ENCODE data around the gene MILR1. TPM values are rescaled to one million over a fixed set of nuclear protein-coding genes. Genes with fewer than 3 reads are reported as not detected.

The MILR1 gene, protein sequence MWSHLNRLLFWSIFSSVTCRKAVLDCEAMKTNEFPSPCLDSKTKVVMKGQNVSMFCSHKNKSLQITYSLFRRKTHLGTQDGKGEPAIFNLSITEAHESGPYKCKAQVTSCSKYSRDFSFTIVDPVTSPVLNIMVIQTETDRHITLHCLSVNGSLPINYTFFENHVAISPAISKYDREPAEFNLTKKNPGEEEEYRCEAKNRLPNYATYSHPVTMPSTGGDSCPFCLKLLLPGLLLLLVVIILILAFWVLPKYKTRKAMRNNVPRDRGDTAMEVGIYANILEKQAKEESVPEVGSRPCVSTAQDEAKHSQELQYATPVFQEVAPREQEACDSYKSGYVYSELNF
- under 1 TPM in 1 of 2 experiments, not detected in 1; 0.27 TPM for total RNA-seq

DNA sequence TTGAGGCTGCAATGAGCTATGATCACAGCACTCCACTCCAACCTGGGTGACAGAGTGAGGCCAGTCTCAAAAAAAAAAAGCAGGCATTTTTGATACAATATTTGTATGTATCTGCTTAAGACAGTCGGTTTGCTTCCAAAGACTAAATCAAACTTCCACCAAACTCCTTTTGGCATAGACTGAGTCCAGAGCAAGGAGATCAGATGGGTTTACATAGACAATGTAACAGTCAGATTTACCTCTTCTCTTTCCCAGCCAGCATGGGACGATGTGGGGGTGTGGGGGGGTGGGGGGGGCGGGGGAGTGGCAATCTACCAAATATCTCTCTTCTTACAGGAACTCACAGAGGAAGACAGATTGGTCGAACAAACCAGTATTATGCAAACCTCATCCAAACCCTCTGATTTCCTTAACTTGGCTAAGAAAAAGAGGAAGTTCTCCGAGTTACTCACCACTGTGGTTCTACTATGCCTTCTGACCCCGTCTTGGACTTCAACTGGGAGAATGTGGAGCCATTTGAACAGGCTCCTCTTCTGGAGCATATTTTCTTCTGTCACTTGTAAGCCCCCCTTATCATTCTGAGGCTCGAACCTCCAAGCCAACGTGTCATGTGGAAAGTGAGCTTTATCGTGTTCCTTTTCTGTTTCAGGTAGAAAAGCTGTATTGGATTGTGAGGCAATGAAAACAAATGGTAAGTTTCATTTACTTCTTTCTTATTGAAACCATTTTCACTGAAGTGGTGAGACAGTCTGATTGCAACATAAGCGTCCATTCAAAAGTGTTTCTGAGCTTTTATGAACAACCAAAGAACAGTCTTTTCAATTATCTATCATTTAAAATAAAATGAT is at the start of gene MILR1:
TSS of gene MILR1 (plus strand) at position 451 of the 848 bp plus-strand sequence. CDS start at position 505, 54 bp downstream.
- H3K27me3 Mint-ChIP-seq, result no peaks in the 10 kb centered on the region
- no peaks in the 10 kb centered on the region for H3K9me3 Mint-ChIP-seq
- POLR2A ChIA-PET, result no interaction called here
- H3K27ac Mint-ChIP-seq, result peak within 1 kb of the TSS; percentile 17
- peaks cover 22% of the 10 kb centered on the region for H3K4me1 Mint-ChIP-seq
- CTCF ChIA-PET, result interaction anchor here (0.5 to 1.8 kb wide), 7 partner anchors 7 to 1101 kb away, joined by 3 to 7 read pairs (median 4); no protein-coding TSS in a partner anchor
- no peak within 1 kb of the TSS for H3K4me3 Mint-ChIP-seq
- H3K36me3 Mint-ChIP-seq (ENCODE audit: low read depth), result no peaks in the 10 kb centered on the region
- DNase-seq, result no peak

DNA sequence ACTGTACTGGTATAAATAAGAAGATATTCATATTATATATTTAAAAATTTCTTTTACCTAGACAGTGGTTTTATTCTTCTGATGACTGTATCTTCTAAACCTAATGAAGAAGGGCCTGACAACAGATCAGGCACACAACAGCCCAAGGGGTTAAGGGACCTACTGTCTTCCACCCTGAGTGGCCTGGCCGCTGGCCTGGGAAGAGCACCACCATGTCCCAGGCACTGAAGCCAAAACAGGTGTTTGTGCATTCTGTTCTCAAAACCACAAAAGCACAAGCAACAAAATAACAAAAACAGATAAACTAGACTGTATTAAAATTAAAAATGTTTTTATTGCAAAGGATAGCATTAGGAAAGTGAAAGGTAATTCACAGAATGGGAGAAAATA is 49.2 kb upstream of the MILR1 start:
- H3K4me1 Mint-ChIP-seq, result peaks cover 48% of the 10 kb centered on the region
- ChIA-PET POLR2A (no interaction called here), CTCF (interaction anchor here (1.4 kb wide), 1 partner anchor 11 kb away, joined by 4 read pairs; no protein-coding TSS in a partner anchor)
- no peak for DNase-seq
- H3K4me3 Mint-ChIP-seq, result no peak overlapping the region
- H3K27me3 Mint-ChIP-seq, result no peaks in the 10 kb centered on the region
- peaks cover 2% of the 10 kb centered on the region for H3K36me3 Mint-ChIP-seq (ENCODE audit: low read depth)
- H3K9me3 Mint-ChIP-seq, result no peaks in the 10 kb centered on the region
- H3K27ac Mint-ChIP-seq, result no peak overlapping the region

DNA sequence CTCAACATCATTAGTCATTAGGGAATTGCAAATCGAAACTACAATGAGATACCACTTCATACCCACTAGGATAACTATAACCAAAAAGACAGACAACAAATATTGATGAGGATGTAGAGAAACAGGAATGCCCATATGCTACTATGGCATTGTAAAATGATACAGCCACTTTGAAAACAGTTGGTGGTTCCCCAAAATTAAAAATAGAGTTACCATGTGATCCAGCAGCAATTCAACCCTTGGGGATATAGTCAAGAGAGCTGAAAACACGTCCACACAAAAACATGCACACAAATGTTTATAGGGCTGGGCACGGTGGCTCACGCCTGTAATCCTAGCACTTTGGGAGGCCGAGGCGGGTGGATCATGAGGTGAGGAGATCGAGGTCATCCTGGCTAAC is 48.3 kb upstream of the MILR1 start:
- Mint-ChIP-seq H3K4me3 (no peak overlapping the region), H3K27ac (peak overlapping the region; percentile 26), H3K9me3 (no peaks in the 10 kb centered on the region), H3K36me3 (ENCODE audit: low read depth) (peaks cover 2% of the 10 kb centered on the region), H3K27me3 (no peaks in the 10 kb centered on the region), H3K4me1 (peaks cover 45% of the 10 kb centered on the region)
- ChIA-PET POLR2A (no interaction called here), CTCF (interaction anchor here (0.6 kb wide), 1 partner anchor 28 kb away, joined by 4 read pairs; no protein-coding TSS in a partner anchor)
- no peak for DNase-seq

DNA sequence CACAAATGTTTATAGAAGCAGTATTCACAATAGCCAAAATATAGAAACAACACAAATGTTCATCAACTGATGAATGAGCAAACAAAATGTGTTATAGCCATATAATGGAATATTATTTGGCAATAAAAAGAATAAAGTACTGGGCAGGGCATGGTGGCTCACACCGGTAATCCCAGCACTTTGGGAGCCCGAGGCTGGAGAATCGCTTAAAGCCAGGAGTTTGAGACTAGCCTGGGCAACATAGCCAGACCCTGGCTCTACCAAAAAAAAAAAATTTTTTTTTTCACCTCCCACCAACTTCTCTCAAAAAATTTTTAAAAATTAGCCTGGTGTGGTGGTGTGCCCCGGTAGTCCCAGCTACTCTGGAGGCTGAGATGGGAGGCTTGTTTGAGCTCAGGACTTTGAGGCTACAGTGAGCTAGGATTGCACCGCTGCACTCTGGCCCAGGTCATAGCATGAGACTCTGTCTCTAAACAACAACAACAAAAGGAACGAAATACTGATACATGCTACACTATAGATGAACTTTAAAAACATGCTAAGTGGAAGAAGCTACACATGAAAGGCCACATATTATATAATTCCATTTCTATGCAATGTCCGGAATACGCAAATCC is 47.6 kb upstream of the MILR1 start:
- H3K9me3 Mint-ChIP-seq, result no peaks in the 10 kb centered on the region

DNA sequence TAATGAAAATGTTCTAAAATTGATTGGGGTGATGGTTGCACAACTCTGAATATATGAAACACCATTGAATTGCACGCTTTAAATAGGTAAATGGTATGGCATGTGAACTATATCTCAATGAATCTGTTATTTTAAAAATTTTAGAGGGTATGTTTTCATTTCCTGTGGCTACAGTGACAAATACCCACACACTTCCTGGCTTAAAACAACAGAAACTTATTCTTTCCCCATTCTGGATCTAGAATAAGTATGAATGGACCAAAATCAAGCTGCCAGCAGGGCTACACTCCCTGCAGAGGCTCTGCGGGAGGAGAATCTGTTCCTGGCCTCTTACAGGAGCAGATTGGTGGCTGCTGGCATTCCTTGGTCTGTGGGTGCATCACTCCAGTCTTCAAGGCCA is 47.0 kb upstream of the MILR1 start:
- Mint-ChIP-seq H3K4me1 (peaks cover 36% of the 10 kb centered on the region), H3K27ac (peak overlapping the region; percentile 72), H3K4me3 (no peak overlapping the region), H3K27me3 (no peaks in the 10 kb centered on the region), H3K36me3 (ENCODE audit: low read depth) (peaks cover 2% of the 10 kb centered on the region), H3K9me3 (no peaks in the 10 kb centered on the region)
- DNase-seq, result no peak
- ChIA-PET CTCF (interaction anchor here (0.8 to 1.1 kb wide), 3 partner anchors 9 to 16 kb away, joined by 3 read pairs; no protein-coding TSS in a partner anchor), POLR2A (no interaction called here)

More for the DNA sequence above, 47.6 kb upstream of the MILR1 start:
- Mint-ChIP-seq H3K27ac (peak overlapping the region; percentile 72), H3K27me3 (no peaks in the 10 kb centered on the region), H3K4me1 (peaks cover 38% of the 10 kb centered on the region), H3K4me3 (no peak overlapping the region), H3K36me3 (ENCODE audit: low read depth) (peaks cover 2% of the 10 kb centered on the region)
- CTCF ChIA-PET, result interaction anchor here (0.8 to 1.1 kb wide), 2 partner anchors 8 to 15 kb away, joined by 3 read pairs; no protein-coding TSS in a partner anchor
- POLR2A ChIA-PET, result no interaction called here
- no peak for DNase-seq

DNA sequence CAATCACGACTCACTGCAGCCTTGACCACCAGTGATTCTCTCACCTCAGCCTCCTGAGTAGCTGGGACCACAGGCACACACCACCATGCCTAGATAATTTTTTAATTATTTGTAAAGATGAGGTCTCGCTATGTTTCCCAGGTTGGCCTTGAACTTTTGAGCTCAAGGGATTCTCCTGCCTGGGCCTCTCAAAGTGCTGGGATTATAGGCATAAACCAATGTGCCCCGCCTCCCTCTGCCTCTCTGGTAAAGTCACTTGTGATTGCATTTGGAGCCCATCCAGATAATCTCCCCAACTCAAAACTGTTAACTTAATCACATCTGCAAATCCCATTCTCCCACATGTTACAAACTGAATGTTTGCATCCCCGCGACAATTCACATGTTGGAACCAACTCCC is 46.4 kb upstream of the MILR1 start:
- Mint-ChIP-seq H3K4me1 (peaks cover 36% of the 10 kb centered on the region), H3K27me3 (no peaks in the 10 kb centered on the region), H3K36me3 (ENCODE audit: low read depth) (peaks cover 2% of the 10 kb centered on the region), H3K27ac (peak overlapping the region; percentile 2), H3K4me3 (no peak overlapping the region), H3K9me3 (no peaks in the 10 kb centered on the region)
- ChIA-PET CTCF (interaction anchor here (1.0 kb wide), 1 partner anchor 11 kb away, joined by 3 read pairs; no protein-coding TSS in a partner anchor), POLR2A (no interaction called here)
- no peak for DNase-seq

DNA sequence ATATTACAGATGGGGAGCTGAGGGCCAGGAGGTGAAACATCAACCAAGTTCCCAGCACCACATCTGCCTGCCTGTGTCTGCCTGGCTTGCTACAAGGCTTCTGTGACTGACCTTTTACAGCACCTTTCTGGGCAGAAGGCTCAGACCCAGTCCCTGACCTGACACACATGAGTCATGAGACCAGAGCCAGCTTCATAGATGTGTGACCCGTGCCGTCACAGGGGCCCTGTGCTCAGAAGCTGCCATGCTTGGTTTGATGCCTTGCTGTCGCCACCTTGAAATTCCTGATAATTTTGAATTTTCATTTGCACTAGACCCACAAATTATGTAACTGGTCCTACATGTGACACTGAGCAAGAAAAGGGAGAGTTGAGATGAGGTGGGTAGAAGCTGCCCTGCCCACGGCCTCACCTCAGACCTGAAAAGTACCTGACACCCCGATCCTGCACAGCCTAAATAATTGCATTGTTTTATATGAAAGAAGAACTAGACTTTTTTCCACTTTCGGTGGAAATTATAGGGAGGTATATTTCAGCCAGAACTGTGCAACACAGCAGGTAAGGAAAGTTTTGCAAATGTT is 44.9 kb upstream of the MILR1 start:
- CTCF ChIA-PET, result no interaction called here
- H3K9me3 Mint-ChIP-seq, result no peaks in the 10 kb centered on the region
- H3K36me3 Mint-ChIP-seq (ENCODE audit: low read depth), result peaks cover 2% of the 10 kb centered on the region
- no peak overlapping the region for H3K27ac Mint-ChIP-seq
- POLR2A ChIA-PET, result interaction anchor here (0.6 to 0.7 kb wide), 2 partner anchors 93 to 100 kb away, joined by 3 to 5 read pairs; partner anchors contain the start of gene POLG2
- no peak for DNase-seq
- H3K4me1 Mint-ChIP-seq, result peaks cover 27% of the 10 kb centered on the region
- H3K4me3 Mint-ChIP-seq, result no peak overlapping the region
- no peaks in the 10 kb centered on the region for H3K27me3 Mint-ChIP-seq

DNA sequence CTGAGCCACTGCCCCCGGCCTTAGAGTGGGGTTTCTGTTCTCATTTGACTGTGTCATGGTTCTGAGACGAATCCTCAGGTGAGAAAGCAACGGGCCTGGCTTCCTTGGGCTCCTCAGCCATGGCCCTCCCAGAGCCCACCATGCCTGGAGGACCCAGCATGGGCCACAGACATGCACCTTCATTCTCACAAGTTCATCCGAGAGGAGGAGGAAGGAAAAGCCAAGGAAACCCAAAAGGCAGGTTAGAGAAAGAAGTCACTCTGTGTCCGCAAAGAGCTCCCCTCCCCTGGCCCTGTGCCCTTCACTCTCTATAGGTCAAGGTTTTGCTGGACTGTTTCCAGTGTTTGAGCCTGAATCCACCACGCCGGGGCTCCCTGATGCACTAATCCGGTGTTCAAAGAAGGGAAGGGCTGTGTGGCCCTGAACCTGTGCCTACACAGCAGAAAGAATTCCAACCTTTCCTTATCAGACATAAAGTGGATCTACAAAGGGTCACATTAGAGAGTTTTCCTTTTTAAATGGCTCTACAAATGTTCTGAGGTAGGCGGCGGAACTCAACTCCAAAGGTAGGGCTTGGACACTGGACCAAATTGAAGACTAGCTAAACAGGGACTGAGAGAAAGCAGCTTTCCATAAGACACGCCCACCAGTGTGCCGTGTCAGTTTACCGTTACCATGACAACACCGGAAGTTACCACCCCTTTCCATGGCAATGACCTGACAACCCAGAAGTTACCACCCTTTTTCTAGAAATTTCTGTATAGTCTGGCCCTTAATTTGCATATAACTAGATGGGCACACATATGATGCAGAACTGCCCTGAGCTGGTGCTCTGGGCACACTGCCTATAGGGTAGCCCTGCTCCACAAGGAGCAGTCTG is 42.4 kb upstream of the MILR1 start:
- H3K4me3 Mint-ChIP-seq, result no peak overlapping the region
- H3K9me3 Mint-ChIP-seq, result no peaks in the 10 kb centered on the region
- no peak overlapping the region for H3K27ac Mint-ChIP-seq
- no peaks in the 10 kb centered on the region for H3K27me3 Mint-ChIP-seq
- peaks cover 9% of the 10 kb centered on the region for H3K4me1 Mint-ChIP-seq
- H3K36me3 Mint-ChIP-seq (ENCODE audit: low read depth), result peaks cover 2% of the 10 kb centered on the region
- ChIA-PET CTCF (interaction anchor here (4.1 kb wide), 1 partner anchor 12 kb away, joined by 26 read pairs; no protein-coding TSS in a partner anchor), POLR2A (no interaction called here)
- no peak for DNase-seq

DNA sequence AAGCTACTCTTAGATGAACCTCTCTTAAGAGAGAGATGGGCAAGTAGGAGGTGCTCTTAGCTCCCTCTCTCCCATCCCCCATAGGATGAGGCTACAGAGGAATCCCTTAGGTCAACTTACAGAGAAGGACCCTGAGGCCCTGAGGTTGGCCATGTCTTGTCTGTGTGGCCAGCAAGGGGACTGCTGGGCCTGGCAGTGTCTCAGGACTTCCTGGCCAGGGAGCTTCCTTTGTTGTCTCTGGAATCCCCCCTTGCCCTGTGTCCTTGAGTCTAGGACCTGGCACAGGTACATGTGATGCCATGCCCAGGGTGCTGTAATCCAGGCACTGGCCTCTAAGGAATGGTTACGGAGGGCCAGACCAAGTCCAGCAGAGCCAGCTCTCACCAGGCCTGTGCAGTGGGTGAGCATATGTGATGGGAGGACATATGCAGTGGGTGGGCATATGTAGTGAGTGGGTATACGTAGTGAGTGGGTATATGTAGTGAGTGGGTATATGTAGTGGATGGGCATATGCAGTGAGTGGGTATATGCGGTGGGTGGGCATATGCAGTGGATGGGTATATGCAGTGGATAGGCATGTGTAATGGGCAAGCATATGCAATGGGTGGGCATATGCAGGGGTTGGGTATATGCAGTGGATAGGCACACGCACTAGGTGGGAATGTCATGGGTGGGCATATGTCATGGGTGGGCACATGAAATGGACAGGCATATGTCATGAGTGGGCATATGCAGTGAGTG is 38.0 kb upstream of the MILR1 start:
- Mint-ChIP-seq H3K27me3 (no peaks in the 10 kb centered on the region), H3K36me3 (ENCODE audit: low read depth) (no peaks in the 10 kb centered on the region), H3K4me1 (peaks cover 13% of the 10 kb centered on the region), H3K27ac (no peak overlapping the region), H3K4me3 (no peak overlapping the region), H3K9me3 (no peaks in the 10 kb centered on the region)
- ChIA-PET CTCF (interaction anchor here (1.3 to 1.4 kb wide), 2 partner anchors 10 to 12 kb away, joined by 4 to 7 read pairs; no protein-coding TSS in a partner anchor), POLR2A (no interaction called here)
- no peak for DNase-seq

DNA sequence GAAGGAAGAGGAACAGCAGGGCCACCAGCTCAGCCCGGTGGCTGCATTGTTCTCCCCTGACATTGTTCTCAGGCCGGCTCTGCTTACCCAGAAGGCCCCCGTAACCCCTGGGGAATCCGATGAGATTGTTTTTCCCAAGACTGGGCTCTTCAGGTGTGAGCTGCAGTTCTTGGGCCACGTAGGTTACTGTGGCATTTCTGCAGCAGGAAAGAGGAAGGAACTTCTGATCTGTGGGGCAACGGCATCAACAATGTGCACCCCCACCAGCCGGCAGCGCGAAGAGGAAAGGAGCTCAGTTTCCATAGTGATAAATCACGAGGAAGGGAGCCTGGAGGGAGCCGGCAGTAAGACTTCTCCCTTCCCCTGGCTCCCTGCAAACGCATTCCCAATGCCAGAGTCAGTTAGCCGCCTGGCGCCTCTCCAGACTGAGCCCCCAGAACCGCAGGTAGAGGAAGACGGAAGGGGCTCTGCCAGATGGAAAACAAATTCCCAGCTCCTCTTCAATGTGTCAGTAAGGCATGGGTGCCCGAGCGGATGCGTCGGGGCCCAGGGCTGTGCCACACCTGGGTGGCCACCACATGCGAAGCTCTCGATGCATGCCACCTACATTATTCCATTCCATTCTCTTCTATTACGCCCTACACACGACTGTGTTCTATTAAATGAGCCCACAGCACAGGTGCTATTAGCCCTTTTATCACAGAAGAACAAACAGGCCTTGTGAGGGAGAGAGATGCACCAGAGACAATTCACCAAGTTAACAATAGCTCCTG is 36.7 kb upstream of the MILR1 start:
- CTCF ChIA-PET, result interaction anchor here (1.1 kb wide), 2 partner anchors 18 to 106 kb away, joined by 3 to 4 read pairs; no protein-coding TSS in a partner anchor
- peaks cover 3% of the 10 kb centered on the region for H3K27me3 Mint-ChIP-seq
- peak overlapping the region; percentile 25 for H3K27ac Mint-ChIP-seq
- no peak for DNase-seq
- no peaks in the 10 kb centered on the region for H3K36me3 Mint-ChIP-seq (ENCODE audit: low read depth)
- no peaks in the 10 kb centered on the region for H3K9me3 Mint-ChIP-seq
- POLR2A ChIA-PET, result no interaction called here
- no peak overlapping the region for H3K4me3 Mint-ChIP-seq
- peaks cover 13% of the 10 kb centered on the region for H3K4me1 Mint-ChIP-seq

Measured in activated CD4-positive, alpha-beta T cell treated with anti-CD3 and anti-CD28 coated beads, Interleukin-2, amount 10 ng/mL, durations not matched to agents 7 days and 5 days (primary cell).